Measurements from ENCODE around the gene DPP6.
"Not testable (repeated sequence)": the region's sequence is repeated elsewhere in the genome, so short reads cannot be mapped to it uniquely, and the experiment has no call there.

DPP6 gene

DNA sequence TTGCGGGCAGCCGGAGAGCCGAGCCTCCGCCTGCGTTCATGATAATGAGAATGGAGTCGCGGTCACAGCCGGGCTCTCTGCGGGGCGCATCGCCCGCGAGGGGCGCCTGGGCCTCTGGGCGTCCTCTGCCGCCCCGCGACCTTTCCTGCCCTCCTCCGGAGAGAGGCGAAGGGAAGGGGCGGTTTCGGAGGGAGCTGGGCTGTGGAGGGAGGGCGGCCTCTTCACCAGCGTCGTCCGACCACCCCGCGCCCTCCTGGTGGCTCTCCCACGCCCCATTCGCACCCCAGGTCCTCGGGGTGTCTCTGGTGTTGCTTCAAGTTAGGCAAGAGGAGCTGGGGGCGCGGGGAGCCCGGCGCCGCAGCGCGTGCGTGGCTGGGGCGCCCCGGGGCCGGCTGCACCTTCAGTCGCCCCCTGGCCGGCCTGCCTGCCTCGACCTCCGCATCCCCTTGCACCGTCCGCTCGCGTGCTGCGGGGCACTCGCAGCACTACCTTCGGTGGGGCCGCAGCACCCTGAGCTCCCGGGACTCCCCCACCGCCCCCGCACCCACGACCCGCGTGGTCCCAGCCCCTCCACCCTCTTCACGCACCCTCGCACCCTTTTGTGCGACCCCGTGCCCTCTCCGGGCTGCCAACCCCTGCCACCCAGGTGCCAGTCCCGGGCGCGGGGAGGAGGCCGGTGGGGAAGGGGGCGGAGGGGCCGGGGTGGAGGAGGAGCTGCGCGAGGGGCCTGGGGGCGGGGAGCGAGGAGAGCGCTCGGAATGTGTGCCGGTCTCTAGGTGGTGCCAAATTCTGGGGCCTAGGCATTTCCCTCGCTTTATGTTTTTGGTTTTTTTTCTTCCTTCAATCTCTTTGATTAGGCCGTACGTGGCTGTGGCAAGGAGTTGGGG lies at the start of gene DPP6:
DPP6 (plus strand) TSS at position 756 of the 887 bp plus-strand sequence.
- H3K4me3 ChIP-seq (ENCODE audit: severe bottlenecking); DNase-seq (ENCODE audit: low spot score); H3K27ac ChIP-seq (ENCODE audit: poor library complexity, severe bottlenecking); H3K4me1 ChIP-seq (ENCODE audit: insufficient read depth, poor library complexity, severe bottlenecking); ATAC-seq (ENCODE audit: low read depth); H3K27me3 ChIP-seq (ENCODE audit: insufficient read depth, poor library complexity, severe bottlenecking); H3K36me3 ChIP-seq (ENCODE audit: low read depth); H3K9me3 ChIP-seq (ENCODE audit: severe bottlenecking): not testable (repeated sequence)

DNA sequence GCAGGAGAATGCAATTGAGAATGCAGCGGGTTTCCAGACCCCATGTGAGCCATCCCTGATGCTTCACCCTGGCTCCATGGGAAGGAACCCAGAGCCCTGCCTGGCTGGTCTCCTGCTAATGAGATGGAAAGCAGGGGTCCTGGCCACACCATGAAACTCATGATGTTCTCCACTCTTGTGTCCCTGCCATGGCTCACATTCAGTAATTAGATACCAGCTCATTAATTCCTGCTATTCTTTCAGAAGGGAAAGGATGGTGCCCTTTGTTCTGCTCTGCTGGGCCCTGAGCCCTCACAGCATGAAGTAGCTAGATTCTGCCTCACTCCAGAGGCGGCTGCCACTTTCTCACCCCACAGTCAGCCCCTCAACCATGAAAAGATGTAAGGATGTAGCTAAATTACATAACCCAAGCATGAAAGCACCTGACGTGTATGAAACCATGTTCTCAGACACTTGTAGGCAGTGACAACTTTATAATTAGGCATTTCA lies 42.7 kb upstream of the DPP6 start:
- not testable (repeated sequence) for H3K4me3 ChIP-seq (ENCODE audit: severe bottlenecking); H3K9me3 ChIP-seq (ENCODE audit: severe bottlenecking); H3K36me3 ChIP-seq (ENCODE audit: low read depth); H3K27me3 ChIP-seq (ENCODE audit: insufficient read depth, poor library complexity, severe bottlenecking); ATAC-seq (ENCODE audit: low read depth); DNase-seq (ENCODE audit: low spot score); H3K4me1 ChIP-seq (ENCODE audit: insufficient read depth, poor library complexity, severe bottlenecking); H3K27ac ChIP-seq (ENCODE audit: poor library complexity, severe bottlenecking)

DNA sequence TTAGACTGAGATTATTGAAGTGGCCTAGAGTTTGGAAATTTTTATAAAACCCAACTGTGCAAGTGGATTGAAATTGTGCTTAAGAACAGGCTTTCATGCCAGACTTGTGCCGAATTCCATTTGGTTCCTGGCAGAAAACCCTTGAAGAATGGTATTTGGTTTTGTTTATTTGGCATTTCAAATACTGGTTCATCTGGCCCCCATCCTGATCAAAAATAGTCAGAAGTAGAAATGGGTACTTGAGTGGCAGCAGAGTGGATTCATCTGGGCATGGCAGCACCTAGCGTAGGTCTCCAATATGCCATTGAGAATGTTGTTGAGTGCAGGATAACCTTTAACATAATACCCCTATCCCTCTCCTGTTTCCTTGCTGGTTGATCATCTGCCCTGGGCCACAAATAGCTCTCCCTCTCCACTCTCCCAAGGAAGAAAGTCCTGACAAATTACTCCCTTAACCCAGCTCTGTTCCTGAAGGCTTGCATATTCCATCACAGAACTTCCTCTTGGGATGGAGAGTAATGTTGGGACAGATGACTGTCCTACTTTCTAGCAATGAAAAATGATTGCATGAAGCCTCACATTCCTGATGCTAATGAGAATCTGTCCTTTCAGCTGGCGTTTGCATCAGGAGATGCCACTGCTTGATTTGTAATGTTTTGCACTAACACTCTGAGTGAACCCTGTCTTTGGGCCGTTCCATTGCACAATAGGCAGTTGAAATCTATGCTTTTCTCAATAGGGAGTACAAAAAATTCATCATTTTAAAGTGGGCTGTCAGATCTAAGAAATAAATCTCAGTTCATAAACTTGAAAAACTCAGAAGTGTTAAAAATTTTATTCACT lies 41.3 kb upstream of the DPP6 start:
- H3K27me3 ChIP-seq (ENCODE audit: insufficient read depth, poor library complexity, severe bottlenecking); H3K4me3 ChIP-seq (ENCODE audit: severe bottlenecking); ATAC-seq (ENCODE audit: low read depth); H3K9me3 ChIP-seq (ENCODE audit: severe bottlenecking); H3K36me3 ChIP-seq (ENCODE audit: low read depth); H3K4me1 ChIP-seq (ENCODE audit: insufficient read depth, poor library complexity, severe bottlenecking); H3K27ac ChIP-seq (ENCODE audit: poor library complexity, severe bottlenecking); DNase-seq (ENCODE audit: low spot score): not testable (repeated sequence)

DNA sequence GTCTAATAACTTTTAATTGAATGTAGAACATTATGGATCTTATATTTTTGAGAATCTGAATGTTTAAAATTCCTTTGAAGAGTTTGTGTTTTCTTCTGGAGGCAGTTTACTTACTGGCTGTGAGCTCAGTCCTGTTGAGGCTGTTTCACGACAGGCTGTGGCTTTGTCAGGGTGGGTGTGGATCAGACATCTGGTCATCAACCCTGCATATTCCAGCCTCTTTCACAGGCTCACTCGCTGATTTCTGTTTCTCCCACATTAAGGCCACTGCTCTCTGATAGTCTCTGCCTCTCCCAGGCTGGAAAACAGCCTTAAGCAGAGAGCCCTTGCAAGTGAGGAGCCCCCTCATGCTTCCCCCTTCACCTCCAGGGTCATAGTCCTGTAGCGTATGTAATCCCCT lies 39.4 kb upstream of the DPP6 start:
- not testable (repeated sequence) for H3K4me1 ChIP-seq (ENCODE audit: insufficient read depth, poor library complexity, severe bottlenecking); H3K36me3 ChIP-seq (ENCODE audit: low read depth); H3K27ac ChIP-seq (ENCODE audit: poor library complexity, severe bottlenecking); ATAC-seq (ENCODE audit: low read depth); H3K9me3 ChIP-seq (ENCODE audit: severe bottlenecking); H3K4me3 ChIP-seq (ENCODE audit: severe bottlenecking); H3K27me3 ChIP-seq (ENCODE audit: insufficient read depth, poor library complexity, severe bottlenecking); DNase-seq (ENCODE audit: low spot score)

DNA sequence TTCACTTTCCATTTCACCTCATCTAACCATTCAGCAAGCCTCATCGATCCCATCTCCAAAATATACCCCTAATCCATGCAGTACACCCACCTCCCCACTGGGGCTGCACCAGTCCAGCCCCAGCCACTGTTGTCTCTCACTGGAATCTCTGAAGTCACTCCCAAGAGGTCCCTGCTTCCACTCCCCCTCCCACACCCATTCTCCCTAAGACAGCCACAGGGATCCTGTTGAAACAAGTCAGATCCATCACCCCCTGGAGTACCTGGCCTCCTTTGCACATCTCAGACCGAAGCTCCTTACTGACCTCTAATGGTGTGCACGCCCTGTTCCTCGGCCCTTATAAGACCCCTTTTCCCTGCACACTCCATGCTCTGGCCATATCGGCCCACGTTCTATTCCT lies 36.6 kb upstream of the DPP6 start:
- not testable (repeated sequence) for H3K27ac ChIP-seq (ENCODE audit: poor library complexity, severe bottlenecking); DNase-seq (ENCODE audit: low spot score); H3K9me3 ChIP-seq (ENCODE audit: severe bottlenecking); H3K36me3 ChIP-seq (ENCODE audit: low read depth); H3K4me3 ChIP-seq (ENCODE audit: severe bottlenecking); H3K4me1 ChIP-seq (ENCODE audit: insufficient read depth, poor library complexity, severe bottlenecking); H3K27me3 ChIP-seq (ENCODE audit: insufficient read depth, poor library complexity, severe bottlenecking); ATAC-seq (ENCODE audit: low read depth)

DNA sequence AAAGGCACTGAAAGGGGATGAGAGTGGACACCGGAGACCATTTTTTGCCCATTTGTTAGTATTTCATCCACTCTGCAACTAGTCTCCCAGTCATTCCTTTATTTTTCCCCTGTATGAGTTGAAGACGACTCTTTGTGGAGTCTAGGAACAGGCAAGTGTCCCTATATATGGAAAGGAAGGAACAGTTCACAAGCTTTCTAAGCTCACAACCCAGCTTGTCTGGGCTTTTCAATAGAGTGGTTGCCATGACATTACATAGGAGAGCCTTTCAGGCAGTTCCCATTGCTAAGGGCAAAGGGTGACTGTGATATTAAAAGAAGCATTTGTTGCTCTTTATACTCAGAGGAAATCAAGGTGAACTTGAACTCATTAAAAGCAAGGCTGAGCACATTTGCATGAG lies 33.8 kb upstream of the DPP6 start:
- H3K9me3 ChIP-seq (ENCODE audit: severe bottlenecking); ATAC-seq (ENCODE audit: low read depth); H3K36me3 ChIP-seq (ENCODE audit: low read depth); H3K4me1 ChIP-seq (ENCODE audit: insufficient read depth, poor library complexity, severe bottlenecking); H3K27ac ChIP-seq (ENCODE audit: poor library complexity, severe bottlenecking); DNase-seq (ENCODE audit: low spot score); H3K4me3 ChIP-seq (ENCODE audit: severe bottlenecking); H3K27me3 ChIP-seq (ENCODE audit: insufficient read depth, poor library complexity, severe bottlenecking): not testable (repeated sequence)

DNA sequence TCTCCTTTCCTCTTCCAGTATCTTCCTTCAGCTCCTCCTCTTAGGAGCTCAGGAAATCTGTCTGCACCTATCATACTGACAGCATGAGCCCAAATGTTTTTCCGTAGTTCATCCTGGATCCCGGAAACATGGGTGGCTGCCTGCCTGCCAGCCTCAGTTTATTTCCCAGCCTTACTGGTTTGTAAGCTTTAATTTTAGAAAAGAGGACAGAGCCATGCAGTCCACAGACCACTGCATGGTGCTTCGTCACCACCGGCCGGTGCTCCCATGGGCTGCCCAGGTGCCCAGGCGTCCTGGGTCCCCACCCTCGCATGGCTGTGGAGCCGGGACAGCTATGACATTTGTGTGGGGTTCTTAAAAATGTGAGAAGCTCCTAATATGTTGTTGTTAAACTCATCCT lies 24.4 kb upstream of the DPP6 start:
- not testable (repeated sequence) for H3K4me3 ChIP-seq (ENCODE audit: severe bottlenecking); ATAC-seq (ENCODE audit: low read depth); H3K9me3 ChIP-seq (ENCODE audit: severe bottlenecking); H3K27ac ChIP-seq (ENCODE audit: poor library complexity, severe bottlenecking); H3K4me1 ChIP-seq (ENCODE audit: insufficient read depth, poor library complexity, severe bottlenecking); H3K36me3 ChIP-seq (ENCODE audit: low read depth); H3K27me3 ChIP-seq (ENCODE audit: insufficient read depth, poor library complexity, severe bottlenecking); DNase-seq (ENCODE audit: low spot score)

DNA sequence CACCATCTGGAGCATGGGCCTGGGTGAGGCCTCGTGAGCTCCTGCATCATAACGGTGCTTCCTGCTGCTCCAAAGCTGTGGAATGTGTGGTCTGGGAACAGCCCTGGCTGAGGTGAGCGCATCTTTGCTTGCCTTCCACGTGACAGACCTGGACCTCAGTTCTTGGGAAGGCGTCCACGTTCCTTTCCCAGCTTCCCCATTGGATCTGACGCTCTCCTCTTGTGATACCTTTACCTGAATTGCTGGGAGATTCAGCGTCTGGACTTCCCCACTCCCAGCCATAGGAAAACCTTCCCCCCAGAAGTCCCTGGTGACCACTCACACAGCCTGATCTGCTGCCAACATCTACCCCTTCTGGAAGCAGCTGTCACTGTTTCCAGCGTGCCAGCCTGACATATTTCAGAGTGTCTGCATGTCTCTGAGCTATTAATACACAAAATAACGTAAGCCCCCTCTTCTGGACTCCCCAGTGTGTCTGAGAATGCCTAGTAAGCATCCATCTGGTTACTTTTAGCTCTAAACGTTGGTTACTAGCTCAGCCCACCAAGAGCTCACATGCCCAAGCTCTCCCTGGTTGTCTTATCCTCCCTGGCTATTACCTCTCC lies 21.6 kb upstream of the DPP6 start:
- not testable (repeated sequence) for H3K36me3 ChIP-seq (ENCODE audit: low read depth); H3K9me3 ChIP-seq (ENCODE audit: severe bottlenecking); DNase-seq (ENCODE audit: low spot score); ATAC-seq (ENCODE audit: low read depth); H3K4me3 ChIP-seq (ENCODE audit: severe bottlenecking); H3K27me3 ChIP-seq (ENCODE audit: insufficient read depth, poor library complexity, severe bottlenecking); H3K27ac ChIP-seq (ENCODE audit: poor library complexity, severe bottlenecking); H3K4me1 ChIP-seq (ENCODE audit: insufficient read depth, poor library complexity, severe bottlenecking)

DNA sequence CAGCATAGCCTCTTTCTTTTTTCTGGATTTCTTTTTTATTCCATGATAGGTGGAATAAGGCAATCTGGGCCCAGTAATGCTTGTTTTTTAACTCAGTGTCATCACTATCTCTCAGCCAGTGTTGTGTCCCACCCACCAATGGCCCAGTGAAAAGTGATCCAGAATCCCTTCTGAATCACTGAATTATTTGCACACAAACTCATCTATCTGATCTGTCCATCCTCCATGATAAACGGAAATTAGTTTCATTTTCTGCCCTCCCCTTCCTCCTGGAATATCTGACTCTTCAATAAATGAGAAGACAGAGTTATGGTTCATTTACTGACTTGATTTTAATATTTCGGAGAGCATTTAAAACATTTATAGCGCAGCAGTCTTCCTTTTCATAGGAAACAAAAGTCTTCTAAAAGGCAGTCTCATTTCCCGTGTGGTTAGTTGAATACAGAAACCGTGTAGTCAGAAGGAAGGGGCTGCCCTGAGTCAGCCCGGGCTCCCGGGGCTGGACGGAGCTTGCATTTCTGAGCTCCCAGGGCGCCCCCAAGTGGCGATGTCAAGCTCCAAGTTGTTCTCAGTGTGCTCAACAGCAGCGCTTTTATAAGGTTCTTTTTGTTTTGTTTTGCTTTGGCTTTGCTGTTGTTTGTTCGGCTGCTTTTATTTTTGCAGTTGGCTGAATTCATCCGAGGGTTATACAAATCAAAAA lies 12.6 kb upstream of the DPP6 start:
- not testable (repeated sequence) for H3K4me1 ChIP-seq (ENCODE audit: insufficient read depth, poor library complexity, severe bottlenecking); H3K9me3 ChIP-seq (ENCODE audit: severe bottlenecking); DNase-seq (ENCODE audit: low spot score); H3K27me3 ChIP-seq (ENCODE audit: insufficient read depth, poor library complexity, severe bottlenecking); H3K36me3 ChIP-seq (ENCODE audit: low read depth); H3K27ac ChIP-seq (ENCODE audit: poor library complexity, severe bottlenecking); H3K4me3 ChIP-seq (ENCODE audit: severe bottlenecking)
- ATAC-seq (ENCODE audit: low read depth): 0 out of 3 replicates have a peak, but pooled peaks have one; percentile 23

DNA sequence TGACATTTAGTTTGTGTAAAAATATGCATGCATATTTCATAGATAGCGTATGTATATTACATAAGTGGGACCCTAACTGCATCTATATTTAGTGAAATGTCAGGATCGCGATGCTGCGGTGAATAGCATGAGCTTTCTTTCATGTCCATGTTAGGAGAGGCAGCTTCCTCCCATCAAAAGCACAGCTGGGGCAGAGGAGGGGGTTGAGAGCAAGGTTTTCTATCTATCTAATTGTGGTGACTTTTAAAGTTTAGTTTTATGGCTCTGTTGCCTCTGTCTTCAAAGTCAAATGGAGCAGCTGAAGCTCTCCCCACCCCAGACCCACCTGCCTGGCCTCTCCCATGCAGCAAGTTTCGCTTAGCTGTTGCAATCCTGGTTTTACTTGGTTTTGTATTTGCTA lies 1.8 kb upstream of the DPP6 start:
- not testable (repeated sequence) for H3K36me3 ChIP-seq (ENCODE audit: low read depth)

More for the DNA sequence above, 1.8 kb upstream of the DPP6 start:
- not testable (repeated sequence) for H3K9me3 ChIP-seq (ENCODE audit: severe bottlenecking); H3K4me3 ChIP-seq (ENCODE audit: severe bottlenecking); H3K4me1 ChIP-seq (ENCODE audit: insufficient read depth, poor library complexity, severe bottlenecking); H3K27me3 ChIP-seq (ENCODE audit: insufficient read depth, poor library complexity, severe bottlenecking); H3K27ac ChIP-seq (ENCODE audit: poor library complexity, severe bottlenecking); DNase-seq (ENCODE audit: low spot score); ATAC-seq (ENCODE audit: low read depth)

Data from RWPE2 (cell line).